ELF-1 (cell line): ENCODE data around the gene RAG1.
A peak's percentile ranks its signal among the peaks of the same experiment; 100 is the strongest.

Source experiments
- DNase-seq: peaks from one replicate; pipeline ENCODE4 v3.0.0-alpha.2; 2016; ENCODE audit warnings: low read depth, low spot score

The RAG1 gene

GRCh38 chr11:36567694-36568093 is at the start of gene RAG1:
TSS of gene RAG1 (plus strand) at chr11:36568007. CDS start at chr11:36573305, 5,298 bp downstream.
- no peak for DNase-seq

DNA sequence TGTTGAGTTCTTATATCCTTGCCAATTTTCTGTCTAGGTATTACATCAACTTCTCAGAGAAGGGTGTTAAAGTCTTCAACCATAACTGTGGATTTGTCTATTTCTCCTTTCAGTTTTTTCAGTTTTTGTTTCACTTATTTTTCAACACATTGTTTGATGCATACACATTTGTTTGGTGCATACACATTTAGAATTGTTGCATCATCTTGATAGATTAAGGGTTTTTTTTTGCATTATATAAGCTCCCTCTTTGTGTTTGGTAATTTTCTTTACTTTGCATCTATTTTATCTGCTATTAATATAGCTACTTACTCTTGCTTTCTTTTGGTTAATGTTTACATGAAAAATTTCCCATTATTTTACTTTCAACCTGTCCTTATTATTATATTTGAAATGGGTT is 37.0 kb upstream of the RAG1 start:
- no peak for DNase-seq

GRCh38 chr11:36532941-36533601 is 34.7 kb upstream of the RAG1 start:
- peak; percentile 12 for DNase-seq

- DNase-seq = no peak
These were observed 33.4 kb upstream of the RAG1 start for GRCh38 chr11:36534276-36534840.

DNA sequence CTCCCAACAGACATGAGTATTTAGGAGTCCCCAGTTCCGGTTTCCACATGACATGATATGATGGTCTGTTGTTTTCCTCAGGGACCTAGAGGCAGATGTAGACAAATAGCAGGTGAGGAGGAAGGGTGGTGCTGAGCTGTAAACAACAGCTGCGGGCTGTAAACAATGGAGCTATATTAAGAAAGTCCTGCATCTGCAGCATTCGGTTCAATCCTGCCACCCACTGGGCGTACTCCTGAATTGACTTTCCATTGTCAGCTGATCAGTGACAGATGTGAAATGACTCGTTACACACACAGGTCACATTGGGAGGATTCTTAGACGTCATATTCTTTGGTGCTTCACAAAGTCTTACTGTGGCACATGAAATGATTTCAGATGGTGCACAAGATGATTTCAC is 26.8 kb upstream of the RAG1 start:
- DNase-seq = peak; percentile 52

GRCh38 chr11:36550385-36551115 is 17.3 kb upstream of the RAG1 start:
- no peak for DNase-seq

GRCh38 chr11:36557390-36557789 is 10.4 kb upstream of the RAG1 start:
- DNase-seq = peak; percentile 70

- no peak for DNase-seq
These were observed 9.8 kb upstream of the RAG1 start for GRCh38 chr11:36557991-36558390.

DNA sequence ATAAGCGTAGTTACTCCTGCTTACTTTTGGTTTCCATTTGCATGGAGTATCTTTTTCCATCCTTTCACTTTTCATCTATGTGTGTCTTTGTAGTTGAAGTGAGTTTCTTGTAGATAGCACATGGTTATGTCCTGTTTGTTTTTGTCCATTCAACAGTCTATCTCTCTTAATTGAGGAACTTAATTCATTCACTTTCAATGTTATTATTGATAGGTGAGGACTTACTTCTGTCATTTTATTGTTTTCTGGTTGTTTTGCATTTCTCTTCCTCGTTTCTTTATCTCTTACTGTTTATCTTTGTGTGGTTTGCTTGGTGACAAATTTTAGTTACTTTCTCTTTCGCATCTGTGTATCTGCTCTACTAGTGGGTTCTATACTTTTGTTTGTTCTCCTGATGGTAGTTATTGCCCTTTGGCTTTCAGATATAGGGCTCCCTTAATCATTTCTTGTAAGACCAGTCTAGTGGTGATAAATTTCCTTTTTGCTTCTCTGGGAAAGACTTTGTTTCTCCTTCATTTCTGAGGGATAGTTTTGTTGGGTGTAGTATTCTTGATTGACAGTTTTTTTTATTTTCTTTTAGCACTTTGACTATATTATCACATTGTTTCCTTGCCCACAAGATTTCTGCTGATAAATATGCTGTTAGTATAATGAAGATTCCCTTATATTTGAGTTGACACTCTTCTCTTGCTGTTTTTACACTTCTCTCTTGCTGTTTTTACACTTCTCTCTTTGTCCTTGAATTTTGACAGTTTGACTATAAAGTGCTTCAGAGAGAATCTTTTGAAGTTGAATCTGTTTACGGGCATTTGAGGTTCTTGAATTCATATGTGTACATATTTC is 9.0 kb upstream of the RAG1 start:
- DNase-seq = no peak

GRCh38 chr11:36564376-36565030 is 3.3 kb upstream of the RAG1 start:
- peak; percentile 60 for DNase-seq

DNA sequence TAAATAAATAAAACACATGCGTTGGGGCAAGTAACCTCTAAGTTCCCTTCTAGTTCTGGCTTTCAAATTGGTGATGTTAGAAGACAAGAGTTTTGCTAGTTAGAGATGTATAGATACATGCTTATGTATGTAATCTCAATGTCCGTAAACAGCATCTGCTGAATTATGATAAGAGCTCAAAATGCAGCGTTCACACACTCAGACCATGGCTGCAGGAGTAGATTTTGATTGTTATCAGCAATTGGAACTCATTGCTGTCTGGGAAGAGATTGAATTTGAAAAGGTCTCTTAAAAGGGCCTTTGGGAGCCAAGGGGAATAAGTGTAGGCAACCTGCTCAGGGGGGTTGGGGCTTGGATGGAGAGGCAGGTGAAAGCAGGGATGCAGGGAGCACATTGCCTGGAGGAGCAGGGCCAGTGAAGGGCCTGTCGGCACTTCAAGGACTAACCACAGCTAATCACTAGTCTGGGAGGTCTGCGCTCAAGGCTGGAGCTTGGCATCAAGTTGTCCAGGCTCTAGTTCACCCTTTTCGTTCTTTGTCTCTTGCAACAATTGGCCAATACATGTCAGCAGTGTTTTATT is 2.7 kb upstream of the RAG1 start:
- DNase-seq = no peak

DNA sequence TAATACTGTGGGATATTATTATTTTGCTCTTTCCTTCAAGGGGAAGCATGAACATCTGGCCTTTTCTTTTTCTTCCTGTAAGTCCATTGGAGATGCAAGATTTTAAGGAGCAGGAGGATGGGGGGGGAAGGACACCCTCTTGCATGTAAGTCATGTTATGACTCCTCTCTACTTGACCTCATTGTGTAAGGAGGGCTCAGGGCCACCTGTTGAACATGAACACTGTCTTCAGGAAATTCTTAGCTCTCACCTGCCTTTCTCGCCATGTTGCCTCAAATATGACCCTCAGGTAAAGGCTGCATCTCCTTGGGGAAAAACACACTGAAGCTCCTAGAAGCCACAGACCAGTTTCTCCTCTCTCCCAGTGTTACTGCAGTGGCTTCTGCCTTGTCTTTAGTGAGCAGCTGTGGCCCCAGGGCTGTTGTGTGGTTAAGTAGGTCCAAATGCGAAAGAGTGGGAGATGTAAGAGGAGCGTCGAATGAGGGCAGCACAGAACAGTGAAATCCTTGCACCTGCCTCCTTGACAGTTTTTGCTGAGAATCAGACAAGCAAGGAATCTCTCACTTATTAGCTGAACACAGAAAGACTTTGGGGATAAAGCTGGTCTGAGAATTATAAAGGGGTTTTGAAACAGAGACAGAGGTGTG is 1.3 kb upstream of the RAG1 start:
- DNase-seq = no peak

DNA sequence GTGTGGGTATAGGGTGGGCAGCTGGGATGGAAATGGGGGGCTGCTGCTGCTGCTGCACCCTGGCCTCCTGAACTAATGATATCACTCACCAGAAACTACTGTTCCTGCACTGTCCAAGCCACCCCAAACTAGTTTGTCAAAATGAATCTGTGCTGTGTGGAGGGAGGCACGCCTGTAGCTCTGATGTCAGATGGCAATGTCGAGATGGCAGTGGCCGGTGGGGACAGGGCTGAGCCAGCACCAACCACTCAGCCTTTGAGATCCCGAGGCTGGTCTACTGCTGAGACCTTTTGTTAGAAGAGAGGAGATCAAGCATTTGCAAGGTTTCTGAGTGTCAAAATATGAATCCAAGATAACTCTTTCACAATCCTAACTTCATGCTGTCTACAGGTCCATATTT is 1.3 kb downstream of the RAG1 start:
- no peak for DNase-seq

- DNase-seq = no peak
These were observed 6.7 kb downstream of the RAG1 start for GRCh38 chr11:36574486-36574885.

DNA sequence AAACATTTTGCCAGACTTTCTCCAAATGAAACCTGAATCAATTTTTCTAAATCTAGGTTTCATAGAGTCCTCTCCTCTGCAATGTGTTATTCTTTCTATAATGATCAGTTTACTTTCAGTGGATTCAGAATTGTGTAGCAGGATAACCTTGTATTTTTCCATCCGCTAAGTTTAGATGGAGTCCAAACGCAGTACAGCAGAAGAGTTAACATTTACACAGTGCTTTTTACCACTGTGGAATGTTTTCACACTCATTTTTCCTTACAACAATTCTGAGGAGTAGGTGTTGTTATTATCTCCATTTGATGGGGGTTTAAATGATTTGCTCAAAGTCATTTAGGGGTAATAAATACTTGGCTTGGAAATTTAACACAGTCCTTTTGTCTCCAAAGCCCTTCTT is 9.6 kb downstream of the RAG1 start:
- DNase-seq = no peak

GRCh38 chr11:36577859-36578258 is 10.1 kb downstream of the RAG1 start:
- no peak for DNase-seq

DNA sequence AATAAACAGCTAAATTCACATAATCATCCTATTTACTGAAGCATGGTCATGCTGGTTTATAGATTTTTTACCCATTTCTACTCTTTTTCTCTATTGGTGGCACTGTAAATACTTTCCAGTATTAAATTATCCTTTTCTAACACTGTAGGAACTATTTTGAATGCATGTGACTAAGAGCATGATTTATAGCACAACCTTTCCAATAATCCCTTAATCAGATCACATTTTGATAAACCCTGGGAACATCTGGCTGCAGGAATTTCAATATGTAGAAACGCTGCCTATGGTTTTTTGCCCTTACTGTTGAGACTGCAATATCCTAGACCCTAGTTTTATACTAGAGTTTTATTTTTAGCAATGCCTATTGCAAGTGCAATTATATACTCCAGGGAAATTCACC is 10.7 kb downstream of the RAG1 start:
- no peak for DNase-seq

- no peak for DNase-seq
These were observed 13.7 kb downstream of the RAG1 start for GRCh38 chr11:36581536-36581935.

DNA sequence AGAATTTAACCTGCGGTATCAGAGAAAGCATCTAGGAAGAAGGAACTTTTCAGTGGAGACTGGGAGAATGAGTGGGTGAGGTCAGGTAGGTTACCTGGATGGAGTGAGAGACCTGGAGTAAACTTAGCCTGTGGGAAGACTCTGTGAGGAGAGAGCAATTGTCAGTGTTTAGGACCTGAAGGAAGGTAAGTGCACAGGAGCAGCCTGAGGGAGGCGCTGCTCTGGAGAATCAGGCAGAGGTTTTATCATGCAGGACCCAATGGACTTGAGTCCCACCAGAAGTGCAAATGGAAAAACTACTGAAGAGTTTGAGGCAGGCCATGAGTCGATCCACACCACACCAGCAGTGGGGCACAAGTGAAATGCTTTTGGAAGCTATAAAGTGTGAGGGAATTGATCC is 15.9 kb downstream of the RAG1 start:
- no peak for DNase-seq

GRCh38 chr11:36586543-36586942 is 18.7 kb downstream of the RAG1 start:
- DNase-seq = no peak

DNA sequence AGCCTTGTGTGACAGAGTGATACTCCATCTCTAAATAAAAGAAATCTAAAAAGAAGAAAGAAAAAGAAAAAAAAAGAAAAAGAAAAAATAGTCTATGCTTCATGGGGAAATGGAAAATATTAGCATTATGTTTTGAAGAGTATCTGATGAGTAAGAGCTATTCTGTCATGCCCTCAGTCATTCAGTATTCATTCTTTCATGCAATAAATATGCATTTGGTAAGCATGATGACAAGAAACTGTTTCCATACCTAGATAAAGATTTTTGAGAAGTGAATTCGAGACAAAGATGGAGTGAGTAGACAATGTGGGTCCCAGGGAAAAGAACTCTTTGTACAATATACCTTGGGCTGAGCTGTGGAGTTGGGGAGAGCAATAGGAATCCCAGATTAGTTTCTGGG is 20.3 kb downstream of the RAG1 start:
- DNase-seq = no peak
